CD4-positive, alpha-beta T cell treated with Interleukin-6 at 100 ng/mL for 8 hours (primary cell): Measurements from ENCODE around the gene MYBPH.

Experiments used
- DNase-seq: peaks from one replicate; pipeline ENCODE4 v3.0.0-alpha.2; 2020; ENCODE audit warnings: mixed read lengths, low spot score

MYBPH gene

GRCh38 chr1:203148579-203148978 is 27.0 kb downstream of the MYBPH start:
- no peak for DNase-seq

GRCh38 chr1:203148127-203148526 is 27.5 kb downstream of the MYBPH start:
- DNase-seq, result no peak

DNA sequence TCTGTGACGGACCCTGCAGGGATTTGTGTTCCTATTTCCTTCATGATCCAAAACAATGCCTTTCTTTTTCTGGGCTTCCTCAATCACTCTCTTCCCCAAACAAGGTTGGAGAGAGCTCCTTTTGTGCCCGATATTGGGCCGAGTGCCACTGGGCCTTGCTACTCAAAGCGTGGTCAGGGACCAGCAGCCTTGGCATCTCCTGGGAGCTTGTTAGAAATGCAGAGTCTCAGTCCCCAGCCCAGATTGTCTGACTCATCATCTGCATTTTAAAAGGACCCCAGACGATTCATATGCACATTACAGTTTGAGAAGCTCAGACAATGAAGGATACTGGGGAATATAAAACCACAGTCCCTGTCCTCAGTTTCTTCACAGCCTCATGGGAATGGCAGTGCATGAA is 28.2 kb downstream of the MYBPH start:
- DNase-seq, result no peak

DNA sequence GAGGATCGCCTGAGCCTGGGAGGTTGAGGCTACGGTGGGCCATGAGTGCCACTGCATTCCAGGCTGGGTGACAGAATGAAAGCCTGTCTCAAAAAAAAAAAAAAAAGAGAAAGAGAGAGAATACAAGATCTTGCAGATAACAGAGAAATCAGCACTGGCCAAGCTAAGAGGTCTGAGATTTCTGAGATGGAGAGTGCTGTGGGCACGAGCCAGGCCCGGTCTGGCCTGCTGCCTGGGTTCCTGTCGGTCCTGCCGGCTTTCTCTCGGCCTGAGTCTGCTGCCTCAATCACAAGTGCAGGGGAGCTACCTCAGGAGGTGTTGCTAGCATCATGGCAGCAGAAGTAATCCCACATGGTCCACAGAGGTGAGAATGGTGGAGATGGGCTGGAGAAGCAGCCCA is 29.1 kb downstream of the MYBPH start:
- DNase-seq, result no peak

DNA sequence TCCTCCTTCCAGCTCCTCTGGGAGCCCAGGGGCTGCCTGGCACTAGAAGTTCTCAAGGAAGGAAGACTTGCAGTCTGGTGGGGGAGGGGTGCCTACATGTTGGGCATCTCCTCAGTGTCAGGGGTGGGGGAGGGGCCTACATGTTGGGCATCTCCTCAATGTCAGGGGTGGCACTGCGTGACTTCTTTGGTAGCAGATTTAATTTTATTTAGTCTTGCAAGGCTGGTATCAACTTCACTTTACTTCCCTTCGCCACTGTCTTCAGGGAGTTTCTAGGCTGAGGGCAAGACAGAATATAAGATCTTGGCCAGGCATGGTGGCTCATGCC is 29.6 kb downstream of the MYBPH start:
- DNase-seq, result no peak

DNA sequence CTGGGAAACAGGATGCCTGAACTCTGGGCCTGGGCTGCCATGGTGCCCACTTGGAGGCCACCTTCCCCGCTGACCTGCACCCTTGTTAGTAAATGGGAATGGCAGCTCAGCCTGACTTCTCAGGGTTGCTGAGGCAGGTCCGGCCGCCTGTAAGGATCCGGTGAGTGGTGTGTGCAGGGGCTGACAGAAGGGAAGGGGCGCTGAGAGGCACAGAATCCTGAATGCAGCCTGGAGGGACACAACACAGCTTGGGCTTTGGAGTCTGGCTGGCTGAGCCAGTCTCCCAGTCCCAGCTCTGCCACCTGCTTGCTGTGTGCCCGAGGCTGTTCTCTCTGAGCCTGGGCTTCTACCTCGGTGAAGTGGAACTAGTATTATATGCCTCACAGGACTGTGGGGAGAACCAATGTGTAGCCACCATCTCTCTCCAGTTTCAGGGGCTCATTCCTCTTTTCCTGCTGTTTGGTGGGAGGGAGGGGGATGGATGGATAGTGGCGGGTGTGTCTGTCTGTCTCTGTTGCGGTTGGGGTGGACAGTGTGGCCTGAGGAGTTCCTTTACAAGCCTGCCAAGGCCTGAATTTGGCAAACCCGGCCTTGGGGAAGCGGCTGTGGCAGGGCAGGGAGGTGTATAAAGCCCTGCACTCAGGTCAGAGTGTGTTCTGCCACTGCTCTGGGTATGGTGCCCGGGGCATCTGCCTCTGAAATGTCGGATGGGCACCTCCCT is 30.1 kb downstream of the MYBPH start:
- DNase-seq, result no peak

GRCh38 chr1:203144661-203145060 is 31.0 kb downstream of the MYBPH start:
- DNase-seq, result no peak

DNA sequence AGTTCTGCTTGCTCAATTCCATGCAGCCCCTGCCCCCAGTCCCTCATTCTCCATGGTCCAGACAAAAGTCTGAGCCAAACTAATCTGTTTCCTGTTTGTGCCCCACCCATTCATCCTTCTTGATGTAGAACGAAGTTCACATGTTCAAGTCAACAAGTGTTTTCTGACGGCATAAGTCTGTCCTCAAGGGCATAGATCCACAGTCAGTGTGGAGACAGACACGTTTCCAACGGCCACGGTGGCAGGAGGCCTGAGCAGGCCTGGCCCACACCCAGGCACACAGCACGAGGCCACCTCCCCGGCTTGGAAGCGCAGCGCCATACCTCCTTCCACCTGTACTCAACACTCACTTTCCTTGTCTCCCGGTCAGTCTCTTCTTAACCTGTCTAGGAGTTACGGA is 32.0 kb downstream of the MYBPH start:
- DNase-seq, result no peak

DNA sequence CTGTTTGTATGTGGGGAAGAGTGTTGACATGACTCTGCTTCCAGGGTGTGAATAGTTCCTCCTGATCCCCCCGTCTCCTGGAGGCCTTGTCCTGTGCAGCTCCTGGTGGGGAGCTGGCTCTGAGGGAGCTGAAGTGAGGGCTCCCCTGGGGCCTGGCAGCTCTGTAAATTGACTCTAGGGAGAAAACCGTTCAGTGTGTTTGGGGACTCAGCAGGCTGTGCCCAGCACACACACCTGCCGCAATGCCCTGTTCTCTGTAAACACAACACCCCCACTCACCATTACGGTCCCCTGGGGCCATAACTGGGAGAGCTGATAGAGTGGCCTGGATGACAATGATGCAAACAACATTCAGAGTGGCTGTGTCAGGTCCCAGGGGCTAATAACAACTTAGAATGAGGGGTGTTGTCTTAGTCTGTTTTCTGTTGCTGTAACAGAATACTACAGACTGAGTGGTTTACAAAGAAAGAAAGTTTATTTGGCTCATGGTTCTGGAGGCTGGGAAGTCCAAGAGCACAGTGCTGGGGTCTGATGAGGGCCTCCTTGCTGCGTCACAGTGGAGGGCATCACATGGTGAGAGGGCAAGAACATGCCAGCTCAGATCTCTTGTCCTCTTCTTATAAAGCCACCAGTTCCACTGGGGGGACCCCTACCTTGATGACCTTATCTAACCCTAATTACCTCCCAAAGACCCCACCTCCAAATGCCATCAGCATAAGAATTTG is 32.8 kb downstream of the MYBPH start:
- no peak for DNase-seq

GRCh38 chr1:203142124-203142523 is 33.5 kb downstream of the MYBPH start:
- no peak for DNase-seq

- DNase-seq, result no peak
These were observed 34.7 kb downstream of the MYBPH start for GRCh38 chr1:203140743-203141520.

DNA sequence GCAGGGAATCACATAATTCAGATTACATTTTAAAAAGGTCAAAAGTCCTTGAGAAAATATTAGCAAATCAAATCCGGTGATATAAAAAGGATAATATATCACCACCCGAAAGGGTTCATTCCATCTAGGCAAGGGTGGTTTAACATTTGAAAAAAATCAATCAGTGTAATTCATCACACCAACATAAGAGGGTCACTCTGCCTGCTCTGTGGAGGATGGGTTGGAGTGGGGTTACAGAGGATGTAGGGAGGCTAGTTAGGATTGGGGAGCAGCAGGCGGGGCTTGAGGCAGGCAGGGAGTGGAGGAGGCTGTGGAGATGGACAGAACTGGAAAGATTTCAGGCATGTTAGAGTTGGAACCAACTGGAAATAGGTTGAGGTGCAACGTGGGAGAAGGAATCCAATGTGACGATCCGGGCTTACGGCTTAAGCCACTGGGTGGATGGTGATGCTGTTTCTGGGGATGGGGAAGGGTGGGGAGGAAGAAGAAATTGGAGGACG is 35.6 kb downstream of the MYBPH start:
- no peak for DNase-seq

DNA sequence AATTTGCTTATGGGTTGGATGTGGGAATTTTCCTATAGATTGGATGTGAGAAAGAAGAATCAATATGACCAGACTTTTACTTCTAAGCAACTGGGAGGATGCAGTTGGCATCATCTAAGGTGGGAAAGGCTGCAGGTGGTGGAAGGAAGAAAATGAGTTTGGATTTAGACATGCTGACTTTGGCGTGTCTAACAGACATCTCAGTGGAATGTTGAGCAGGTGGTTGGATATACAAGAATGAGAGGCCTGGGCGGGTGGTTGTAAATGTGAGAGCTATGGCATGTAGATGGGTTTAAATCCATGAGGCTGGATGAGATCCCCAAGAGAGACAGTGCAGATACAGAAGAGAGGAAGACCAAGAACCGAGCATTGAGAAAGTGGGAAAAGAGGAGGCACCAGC is 37.6 kb downstream of the MYBPH start:
- DNase-seq, result no peak

- DNase-seq, result no peak
These were observed 38.3 kb downstream of the MYBPH start for GRCh38 chr1:203137324-203137723.

- DNase-seq, result no peak
These were observed 39.1 kb downstream of the MYBPH start for GRCh38 chr1:203136409-203137042.

DNA sequence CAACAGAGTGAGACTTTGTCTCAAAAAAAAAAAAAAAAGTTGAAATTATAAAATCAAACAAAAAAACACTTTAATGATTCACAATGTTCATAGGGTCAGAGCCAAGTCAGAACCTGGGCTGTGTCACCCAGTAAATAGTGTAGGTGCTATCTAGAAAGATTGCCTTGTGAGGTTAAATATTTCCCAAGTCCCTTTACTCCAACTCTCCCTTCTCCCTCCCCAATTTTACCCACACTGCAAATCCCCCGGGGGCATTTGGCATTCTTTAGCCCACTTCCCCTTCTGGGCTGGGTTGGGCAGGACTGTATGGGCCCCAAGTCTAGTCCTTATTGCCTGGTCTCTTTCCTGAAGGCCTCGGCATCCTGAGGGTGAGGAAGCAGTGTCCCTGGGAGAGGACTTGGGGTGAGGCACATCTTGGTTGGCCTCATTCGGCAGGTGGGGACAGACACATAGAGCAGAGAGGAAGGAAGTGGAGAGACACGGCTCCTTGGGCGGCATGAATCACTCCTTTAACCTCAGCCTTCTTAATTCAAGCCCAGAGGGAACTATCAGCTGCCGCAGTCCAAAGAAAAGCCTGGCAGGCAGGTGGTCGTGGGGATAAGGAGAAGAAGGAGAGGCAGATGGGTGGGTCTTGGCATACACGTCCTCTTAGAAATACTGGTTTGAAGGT is 39.9 kb downstream of the MYBPH start:
- DNase-seq, result no peak

DNA sequence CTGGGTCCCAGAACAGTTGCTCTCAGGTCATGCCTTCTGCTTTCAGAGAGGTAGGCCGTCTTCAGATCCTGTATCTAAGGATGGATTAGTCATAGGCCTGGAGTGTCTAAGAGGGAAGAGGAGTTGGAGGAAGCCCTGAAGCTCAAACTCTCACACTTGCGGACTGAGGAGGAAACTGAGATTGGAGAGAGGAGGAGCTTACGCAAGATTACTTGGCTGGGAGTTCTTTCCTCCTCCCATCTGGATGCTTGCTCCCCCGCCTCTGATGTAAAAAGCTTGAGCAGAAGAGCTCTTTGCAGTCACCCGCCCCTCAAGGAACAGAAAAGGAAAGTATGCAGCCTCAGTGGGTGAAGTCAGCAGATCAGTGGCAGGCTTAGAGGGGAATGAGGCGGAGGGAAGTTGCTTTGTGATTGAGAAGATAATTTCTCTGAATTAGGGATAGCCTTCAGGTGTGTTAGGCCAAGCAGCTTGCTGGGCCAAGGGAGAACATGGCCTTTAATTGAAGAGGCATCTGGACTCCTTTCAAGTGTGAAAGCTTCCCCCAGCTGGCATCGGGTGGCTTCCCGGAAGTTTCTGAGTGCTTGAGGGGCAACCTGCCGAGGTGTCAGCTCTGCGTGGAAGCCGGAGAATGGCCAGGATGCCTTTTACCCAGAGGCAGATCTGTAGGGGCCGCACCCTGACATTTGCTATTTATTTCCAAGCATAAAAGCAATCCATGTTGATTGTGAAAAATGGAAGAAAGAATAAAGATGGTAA is 41.5 kb downstream of the MYBPH start:
- no peak for DNase-seq

DNA sequence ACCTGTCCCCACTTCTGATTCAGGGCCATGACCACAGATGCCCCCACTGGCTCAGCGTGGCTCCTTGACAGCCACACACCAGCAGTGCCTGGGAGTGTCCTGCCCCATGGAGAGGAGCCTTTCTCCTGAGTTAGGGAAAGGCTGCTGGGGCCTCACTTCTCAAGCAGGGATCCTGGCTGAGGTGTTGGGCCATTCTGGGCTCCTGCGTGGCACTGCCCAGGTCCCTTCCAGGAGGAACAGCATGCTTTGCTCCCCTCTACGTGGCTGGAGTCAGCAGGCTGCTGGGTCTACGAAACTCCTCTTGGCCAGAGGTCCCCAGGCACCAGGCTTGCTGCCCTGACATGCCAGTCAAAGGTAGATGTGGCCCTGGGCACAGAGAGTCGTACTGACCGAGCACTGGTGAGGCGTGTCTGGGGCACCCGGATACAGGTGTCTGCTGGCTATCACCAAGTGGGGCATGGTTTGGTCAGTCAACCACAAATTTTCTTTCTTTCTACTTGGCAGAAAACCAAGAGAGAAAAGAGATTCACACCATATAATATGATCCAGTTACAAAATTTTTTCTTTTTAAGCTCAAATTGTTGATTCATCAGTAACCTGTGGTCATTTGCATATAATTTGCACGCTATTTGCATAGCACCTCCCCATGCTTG is 44.0 kb downstream of the MYBPH start:
- DNase-seq, result no peak

- no peak for DNase-seq
These were observed 45.2 kb downstream of the MYBPH start for GRCh38 chr1:203130358-203130985.
